Astrocyte (in vitro differentiated cells and primary cell): ENCODE measurements around the gene HSPA1A. TPM values are rescaled to one million over a fixed set of nuclear protein-coding genes. Genes with fewer than 3 reads are reported as not detected.
A peak's percentile ranks its signal among the peaks of the same experiment; 100 is the strongest.

ENCODE experiments used
- DNase-seq: peaks from one replicate; pipeline ENCODE4 v3.0.0-alpha.2; 2010; ENCODE audit warnings: low read depth
- FAIRE-seq: peaks from 2 replicates; lab custom pipeline; 2011; peaks lifted over from hg19 to GRCh38; lab: Jason Lieb, UNC
- H2AFZ ChIP-seq: 2 replicates; pipeline ENCODE4 v1.6.0; 2012; ENCODE audit warnings: low read depth, low read length, inconsistent platforms
- H3K27ac ChIP-seq: 2 replicates; pipeline ENCODE4 v1.5.1; 2011; ENCODE audit warnings: low read depth, low read length, inconsistent platforms
- H3K27me3 ChIP-seq: 2 replicates; pipeline ENCODE4 v1.6.0; 2011; ENCODE audit warnings: low read length, inconsistent platforms; ENCODE audit not compliant: insufficient read depth
- H3K36me3 ChIP-seq: 2 replicates; pipeline ENCODE4 v1.5.1; 2011; ENCODE audit warnings: low read length, inconsistent platforms; ENCODE audit not compliant: insufficient read depth
- H3K4me1 ChIP-seq: 2 replicates; pipeline ENCODE4 v1.5.1; 2011; ENCODE audit warnings: low read length, inconsistent platforms; ENCODE audit not compliant: insufficient read depth
- H3K4me2 ChIP-seq: 2 replicates; pipeline ENCODE4 v1.6.0; 2012; ENCODE audit warnings: low read length, inconsistent platforms
- H3K4me3 ChIP-seq: 2 replicates; pipeline ENCODE4 v1.5.1; 2011; ENCODE audit warnings: low read depth, mild to moderate bottlenecking, low read length, inconsistent platforms; ENCODE audit not compliant: insufficient read depth
- H3K79me2 ChIP-seq: 2 replicates; pipeline ENCODE4 v1.6.0; 2012; ENCODE audit warnings: mild to moderate bottlenecking, low read length, inconsistent platforms; ENCODE audit not compliant: insufficient read depth
- H3K9ac ChIP-seq: 2 replicates; pipeline ENCODE4 v1.6.0; 2012; ENCODE audit warnings: mild to moderate bottlenecking, low read length, inconsistent platforms
- H3K9me3 ChIP-seq: 2 replicates; pipeline ENCODE4 v1.5.1; 2012; ENCODE audit warnings: low read depth, mild to moderate bottlenecking, low read length, inconsistent platforms; ENCODE audit not compliant: insufficient read depth
- H4K20me1 ChIP-seq: 2 replicates; pipeline ENCODE4 v1.6.0; 2012; ENCODE audit warnings: low read length, inconsistent platforms; ENCODE audit not compliant: insufficient read depth
- H3K27ac Mint-ChIP-seq: one replicate; pipeline ENCODE4 v1.8.0; 2021; ENCODE audit warnings: mild to moderate bottlenecking, mixed read lengths; ENCODE audit not compliant: unreplicated experiment
- H3K27me3 Mint-ChIP-seq: one replicate; pipeline ENCODE4 v1.8.0; 2021; ENCODE audit warnings: low read depth, mixed read lengths; ENCODE audit not compliant: unreplicated experiment
- H3K36me3 Mint-ChIP-seq: one replicate; pipeline ENCODE4 v1.8.0; 2021; ENCODE audit warnings: low read depth, mixed read lengths; ENCODE audit not compliant: unreplicated experiment
- H3K4me1 Mint-ChIP-seq: one replicate; pipeline ENCODE4 v1.8.0; 2021; ENCODE audit warnings: low read depth, mixed read lengths; ENCODE audit not compliant: unreplicated experiment
- H3K4me3 Mint-ChIP-seq: one replicate; pipeline ENCODE4 v1.8.0; 2021; ENCODE audit warnings: mild to moderate bottlenecking, moderate library complexity, mixed read lengths; ENCODE audit not compliant: unreplicated experiment
- H3K9me3 Mint-ChIP-seq: one replicate; pipeline ENCODE4 v1.8.0; 2021; ENCODE audit warnings: mild to moderate bottlenecking, mixed read lengths; ENCODE audit not compliant: unreplicated experiment
- EZH2 ChIP-seq: IDR thresholded peaks from 2 replicates; pipeline ENCODE4 v1.6.1; 2012; ENCODE audit warnings: mild to moderate bottlenecking, low read length, inconsistent platforms; ENCODE audit not compliant: insufficient read depth
- total RNA-seq: library from RNA; stranded (reverse); gene quantifications from 2 replicates; pipeline ENCODE4 v1.2.1, GENCODE V29; 2021
- TF ChIP-seq, protein P1 (sequence below): IDR thresholded peaks from 2 replicates; pipeline ENCODE4 v1.5.1; 2011; ENCODE audit warnings: low read depth, mild to moderate bottlenecking, inconsistent platforms, low read length, moderate library complexity; ENCODE audit not compliant: insufficient read depth

Gene HSPA1A
- total RNA-seq, 1 donor from 2014 or later = 52.7 TPM

DNA sequence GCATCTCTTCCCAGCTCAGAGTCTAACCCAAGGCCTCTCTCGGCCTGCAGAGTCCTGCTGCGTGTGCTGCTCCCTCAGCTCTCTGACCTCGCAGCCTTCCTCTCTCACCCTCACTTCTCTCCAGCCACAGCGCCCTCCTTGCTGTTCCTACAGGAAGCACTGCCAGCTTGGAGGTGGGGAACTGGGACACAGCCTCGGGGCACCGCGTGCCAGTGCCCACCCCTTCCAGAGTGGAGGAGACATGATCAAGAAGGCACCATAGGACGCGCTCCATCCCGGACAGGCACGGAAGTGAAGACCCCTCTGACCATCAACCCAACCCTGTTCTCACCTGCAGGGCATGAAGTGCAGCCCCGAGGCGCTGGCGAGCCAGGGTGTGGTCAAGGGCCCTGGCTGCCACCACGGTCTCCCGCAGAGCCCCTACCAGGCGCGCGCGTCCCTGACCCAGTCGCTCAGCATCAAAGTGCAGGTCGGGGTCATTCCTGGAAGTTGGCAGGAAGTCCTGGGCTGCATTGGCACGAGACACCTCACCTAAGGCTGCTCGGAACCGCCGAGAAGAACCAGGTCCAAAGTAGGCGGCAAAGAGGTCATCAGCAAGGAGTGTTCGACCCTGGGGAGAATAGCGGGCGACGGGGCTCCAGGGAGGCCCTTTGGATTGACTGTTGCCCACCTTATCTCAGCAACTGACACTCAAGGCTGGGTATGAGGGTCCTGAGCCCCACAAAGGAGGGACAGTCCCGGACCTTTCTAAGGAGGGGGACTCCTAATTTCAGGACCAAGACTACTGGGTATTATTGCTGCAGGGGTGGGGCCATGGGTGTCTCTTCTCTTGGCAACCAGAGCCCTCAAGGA is 39.5 kb upstream of the HSPA1A start:
- DNase-seq = no peak
- Mint-ChIP-seq H3K27me3 (no peaks in the 10 kb centered on the region), H3K36me3 (peaks cover 13% of the 10 kb centered on the region), H3K9me3 (no peaks in the 10 kb centered on the region), H3K4me3 (no peak overlapping the region), H3K4me1 (peaks cover 6% of the 10 kb centered on the region), H3K27ac (peak overlapping the region; percentile 41)
- no peak overlapping the region for H3K27ac ChIP-seq
- peaks cover 4% of the 10 kb centered on the region for H4K20me1 ChIP-seq
- H2AFZ ChIP-seq = no peak overlapping the region
- no peak for TF ChIP-seq EZH2
- TF ChIP-seq, protein P1, sequence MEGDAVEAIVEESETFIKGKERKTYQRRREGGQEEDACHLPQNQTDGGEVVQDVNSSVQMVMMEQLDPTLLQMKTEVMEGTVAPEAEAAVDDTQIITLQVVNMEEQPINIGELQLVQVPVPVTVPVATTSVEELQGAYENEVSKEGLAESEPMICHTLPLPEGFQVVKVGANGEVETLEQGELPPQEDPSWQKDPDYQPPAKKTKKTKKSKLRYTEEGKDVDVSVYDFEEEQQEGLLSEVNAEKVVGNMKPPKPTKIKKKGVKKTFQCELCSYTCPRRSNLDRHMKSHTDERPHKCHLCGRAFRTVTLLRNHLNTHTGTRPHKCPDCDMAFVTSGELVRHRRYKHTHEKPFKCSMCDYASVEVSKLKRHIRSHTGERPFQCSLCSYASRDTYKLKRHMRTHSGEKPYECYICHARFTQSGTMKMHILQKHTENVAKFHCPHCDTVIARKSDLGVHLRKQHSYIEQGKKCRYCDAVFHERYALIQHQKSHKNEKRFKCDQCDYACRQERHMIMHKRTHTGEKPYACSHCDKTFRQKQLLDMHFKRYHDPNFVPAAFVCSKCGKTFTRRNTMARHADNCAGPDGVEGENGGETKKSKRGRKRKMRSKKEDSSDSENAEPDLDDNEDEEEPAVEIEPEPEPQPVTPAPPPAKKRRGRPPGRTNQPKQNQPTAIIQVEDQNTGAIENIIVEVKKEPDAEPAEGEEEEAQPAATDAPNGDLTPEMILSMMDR = no peak
- FAIRE-seq = no peak
- H3K9ac ChIP-seq = no peak overlapping the region
- H3K4me3 ChIP-seq = no peak overlapping the region
- H3K9me3 ChIP-seq = no peaks in the 10 kb centered on the region
- no peak overlapping the region for H3K4me2 ChIP-seq
- peaks cover 16% of the 10 kb centered on the region for H3K4me1 ChIP-seq
- H3K36me3 ChIP-seq = no peaks in the 10 kb centered on the region
- no peaks in the 10 kb centered on the region for H3K27me3 ChIP-seq
- H3K79me2 ChIP-seq = no peaks in the 10 kb centered on the region

DNA sequence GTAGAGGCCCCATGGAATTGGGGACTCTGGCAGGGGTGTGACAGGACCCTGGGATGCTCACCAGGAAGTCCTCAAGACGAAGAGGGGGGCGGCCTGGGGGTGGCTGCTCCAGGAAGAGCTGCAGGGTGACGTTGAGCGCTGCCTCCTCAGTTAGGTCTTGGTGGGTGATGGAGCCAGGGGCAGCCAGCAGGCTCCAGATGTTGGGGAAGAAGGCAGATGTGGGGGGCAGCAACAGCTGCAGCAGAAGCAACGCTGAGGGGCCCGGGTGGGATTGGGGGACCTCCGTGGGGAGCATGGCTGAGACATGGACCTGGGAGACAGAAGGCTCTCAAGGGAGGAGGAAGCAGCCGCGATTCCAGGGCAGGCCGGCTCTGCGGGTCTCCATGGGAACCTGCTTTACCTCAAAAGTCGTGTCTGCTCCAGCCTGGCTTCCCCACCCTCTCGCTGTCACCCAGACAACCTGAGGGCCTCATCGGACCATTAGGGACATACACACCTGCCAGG is 38.8 kb upstream of the HSPA1A start:
- Histone ChIP-seq H3K4me3 (no peak overlapping the region), H3K9me3 (no peaks in the 10 kb centered on the region), H3K9ac (peak overlapping the region; percentile 46), H3K27ac (no peak overlapping the region), H3K27me3 (no peaks in the 10 kb centered on the region), H3K79me2 (no peaks in the 10 kb centered on the region), H3K36me3 (no peaks in the 10 kb centered on the region), H2AFZ (no peak overlapping the region), H4K20me1 (peaks cover 4% of the 10 kb centered on the region), H3K4me2 (peak overlapping the region; percentile 81), H3K4me1 (peaks cover 16% of the 10 kb centered on the region)
- no peak for DNase-seq
- peak overlapping the region; percentile 41 for H3K27ac Mint-ChIP-seq
- H3K27me3 Mint-ChIP-seq = no peaks in the 10 kb centered on the region
- peaks cover 6% of the 10 kb centered on the region for H3K4me1 Mint-ChIP-seq
- peaks cover 15% of the 10 kb centered on the region for H3K36me3 Mint-ChIP-seq
- FAIRE-seq = no peak
- no peaks in the 10 kb centered on the region for H3K9me3 Mint-ChIP-seq
- no peak overlapping the region for H3K4me3 Mint-ChIP-seq
- TF ChIP-seq, protein P1 = no peak
- no peak for TF ChIP-seq EZH2
